HS-5 (cell line): Measurements from ENCODE around the gene LIPT2.
"Not testable (repeated sequence)": the region's sequence is repeated elsewhere in the genome, so short reads cannot be mapped to it uniquely, and the experiment has no call there.

Experiments
- DNase-seq: peaks from one replicate; pipeline ENCODE4 v3.0.0-alpha.2; 2012; ENCODE audit warnings: low read depth

Gene LIPT2

DNA sequence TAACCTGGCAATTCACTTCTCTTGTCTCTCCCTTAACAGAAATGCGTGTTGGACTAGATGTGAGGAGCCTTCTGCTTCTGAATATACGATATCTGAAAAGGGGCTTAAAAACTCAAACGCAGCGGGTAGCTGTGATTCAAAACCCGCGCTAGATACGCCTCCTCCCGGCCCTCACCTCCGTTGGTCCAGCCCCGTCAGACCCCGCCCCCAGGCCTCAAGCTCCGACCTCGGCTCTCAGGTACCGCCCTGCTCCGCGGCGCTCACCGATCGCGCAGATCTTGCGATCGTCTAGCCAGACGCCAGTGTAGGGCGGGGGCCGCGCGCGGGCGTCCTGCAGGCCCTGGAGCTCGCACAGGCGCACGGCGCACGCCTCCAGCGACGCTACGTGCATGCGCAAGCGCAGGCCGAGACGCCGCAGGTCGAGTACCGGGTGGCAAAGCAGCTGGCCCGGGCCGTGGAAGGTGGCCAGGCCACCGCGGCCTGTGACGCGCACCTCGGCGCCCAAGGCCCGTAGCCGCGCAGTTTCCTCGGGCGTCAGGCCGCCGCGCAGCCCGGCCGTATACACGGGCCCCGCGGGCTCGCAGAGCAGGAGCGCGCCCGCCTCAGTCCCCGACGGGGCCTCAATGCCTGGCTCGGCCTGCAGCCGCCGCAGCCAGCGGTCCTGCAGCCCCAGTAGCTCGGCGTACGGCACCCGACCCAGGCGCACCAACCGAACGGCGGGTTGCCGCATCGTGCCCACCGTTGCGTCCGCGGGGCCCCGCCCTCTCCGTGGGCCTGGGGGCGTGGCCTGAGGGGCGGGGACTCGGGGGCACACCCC is at the start of gene LIPT2:
TSS of gene LIPT2 (minus strand) at position 751 of the 817 bp plus-strand sequence. CDS start at position 730, 21 bp downstream.
- peak; percentile 87 for DNase-seq

GRCh38 chr11:74541466-74541865 is 47.9 kb upstream of the LIPT2 start:
- no peak for DNase-seq

DNA sequence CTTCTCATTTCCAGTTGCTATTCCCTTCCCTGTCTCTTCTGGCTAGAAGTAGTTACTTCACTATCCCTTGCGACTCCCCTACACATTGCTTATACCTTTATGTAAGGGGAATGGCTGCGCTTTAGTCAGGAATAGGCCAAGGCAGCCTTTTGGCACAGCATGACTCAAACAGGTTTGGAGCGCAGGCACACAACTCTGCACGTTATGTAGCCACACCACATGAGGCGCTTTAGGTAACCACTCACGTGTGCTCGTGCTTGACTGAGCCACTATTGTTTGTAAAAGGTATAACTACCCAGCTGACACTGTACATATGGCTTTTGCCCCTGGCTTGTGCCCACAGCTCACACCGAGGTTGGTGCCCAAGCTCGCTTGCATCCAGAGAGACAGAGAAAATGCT is 46.7 kb upstream of the LIPT2 start:
- no peak for DNase-seq

- no peak for DNase-seq
These were observed 45.2 kb upstream of the LIPT2 start for GRCh38 chr11:74538680-74539079.

- DNase-seq = no peak
These were observed 42.0 kb upstream of the LIPT2 start for GRCh38 chr11:74535371-74536160.

GRCh38 chr11:74534946-74535275 is 41.4 kb upstream of the LIPT2 start:
- not testable (repeated sequence) for DNase-seq

- DNase-seq = no peak
These were observed 40.9 kb upstream of the LIPT2 start for GRCh38 chr11:74534216-74534945.

DNA sequence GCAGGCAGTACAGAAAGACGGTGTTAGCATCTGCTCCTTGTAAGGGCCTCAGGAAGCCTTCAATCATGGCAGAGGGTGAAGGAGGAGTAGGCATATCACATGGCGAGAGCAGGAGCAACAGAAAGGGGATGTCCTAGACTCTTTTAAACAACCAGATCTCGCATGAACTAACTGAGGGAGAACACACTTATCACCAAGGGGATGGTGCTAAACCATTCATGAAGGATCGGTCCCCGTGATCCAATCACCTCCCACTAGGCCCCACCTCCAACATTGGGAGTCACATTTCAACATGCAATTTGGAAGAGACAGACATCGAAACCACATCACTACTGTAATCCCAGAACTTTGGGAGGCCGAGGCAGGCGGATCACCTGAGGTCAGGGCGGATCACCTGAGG is 39.9 kb upstream of the LIPT2 start:
- DNase-seq = no peak

- DNase-seq = no peak
These were observed 39.1 kb upstream of the LIPT2 start for GRCh38 chr11:74532501-74533246.

GRCh38 chr11:74524978-74525377 is 31.5 kb upstream of the LIPT2 start:
- DNase-seq = no peak

- no peak for DNase-seq
These were observed 31.0 kb upstream of the LIPT2 start for GRCh38 chr11:74524501-74524900.

- no peak for DNase-seq
These were observed 29.3 kb upstream of the LIPT2 start for GRCh38 chr11:74522776-74523175.

DNA sequence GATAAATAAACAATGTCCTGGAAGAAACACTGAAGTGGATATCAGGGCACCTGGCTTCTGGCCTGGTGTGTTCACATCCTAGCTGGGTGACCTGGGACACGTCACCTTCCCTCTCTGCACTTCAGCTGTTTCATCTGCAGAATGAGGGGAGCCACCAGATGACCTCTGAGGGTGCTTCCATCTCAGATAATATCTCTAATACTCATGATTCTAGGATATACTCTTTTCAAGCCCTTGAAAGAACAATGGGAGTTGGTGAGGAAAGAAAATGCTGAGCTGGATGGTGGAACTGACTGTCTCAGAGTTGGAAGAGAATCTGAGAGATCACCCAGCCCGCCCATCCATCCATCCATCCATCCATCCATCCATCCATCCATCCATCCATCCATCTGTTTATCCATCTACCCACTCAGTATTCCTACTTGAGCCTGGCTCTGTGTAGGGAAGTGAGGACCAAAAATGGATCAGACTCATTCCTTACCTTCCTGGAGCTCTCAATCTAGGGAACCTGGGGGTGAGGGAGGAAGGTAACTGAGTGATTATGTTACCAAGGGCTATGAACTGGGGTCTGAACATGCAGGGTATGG is 28.2 kb upstream of the LIPT2 start:
- no peak for DNase-seq

DNA sequence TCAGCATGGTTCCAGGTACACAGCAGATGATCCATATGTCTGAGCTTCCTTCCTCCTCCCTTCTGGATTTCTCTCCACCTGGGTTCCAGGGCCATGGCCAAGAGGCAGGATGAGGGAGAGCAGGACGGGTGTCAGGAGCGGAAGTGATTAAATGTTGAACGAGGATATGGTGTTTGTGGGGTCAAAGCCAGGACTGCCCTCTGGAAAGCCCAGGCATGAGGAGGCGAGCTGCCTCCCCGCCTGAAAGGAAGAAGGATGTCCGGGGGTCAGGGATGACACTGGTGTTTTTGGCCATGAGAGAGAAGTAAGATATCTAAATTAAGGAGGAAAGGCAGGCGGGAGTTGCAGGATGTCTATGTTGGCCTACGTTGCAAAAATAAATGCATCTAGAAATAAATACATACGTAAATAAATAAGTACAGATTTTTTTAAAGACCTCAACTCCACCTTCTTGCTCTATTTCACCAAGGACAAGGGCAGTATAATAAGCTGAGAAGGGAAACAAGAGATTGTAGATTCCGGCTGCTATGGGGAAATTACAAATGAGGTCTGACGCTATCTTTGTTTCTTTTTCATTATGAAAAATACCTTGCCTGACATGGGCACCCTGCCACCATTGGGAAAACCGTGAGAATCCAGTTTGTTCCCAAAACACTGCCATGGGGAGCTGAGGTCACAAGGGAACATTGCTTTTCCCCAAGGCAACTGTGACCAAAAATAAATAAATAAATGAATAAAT is 27.6 kb upstream of the LIPT2 start:
- no peak for DNase-seq

DNA sequence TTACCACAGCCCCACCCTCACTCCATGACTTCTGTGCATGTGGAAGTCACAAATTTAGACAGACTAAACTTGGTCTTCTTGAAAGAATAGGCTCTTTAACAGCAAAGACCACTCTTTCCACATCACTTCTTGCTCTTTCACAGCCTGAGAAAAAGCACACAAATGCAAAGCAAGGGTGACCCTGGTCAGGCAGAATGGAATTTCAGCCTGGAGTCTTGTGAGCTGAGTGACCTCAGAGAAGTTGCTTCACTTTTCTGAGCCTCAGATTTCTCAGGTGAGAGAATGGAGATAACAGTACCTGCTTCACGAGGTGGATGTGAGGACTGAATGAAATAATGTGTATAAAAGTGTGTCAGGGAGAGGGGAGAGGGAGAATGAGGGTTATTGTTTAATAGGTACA is 26.8 kb upstream of the LIPT2 start:
- no peak for DNase-seq

DNA sequence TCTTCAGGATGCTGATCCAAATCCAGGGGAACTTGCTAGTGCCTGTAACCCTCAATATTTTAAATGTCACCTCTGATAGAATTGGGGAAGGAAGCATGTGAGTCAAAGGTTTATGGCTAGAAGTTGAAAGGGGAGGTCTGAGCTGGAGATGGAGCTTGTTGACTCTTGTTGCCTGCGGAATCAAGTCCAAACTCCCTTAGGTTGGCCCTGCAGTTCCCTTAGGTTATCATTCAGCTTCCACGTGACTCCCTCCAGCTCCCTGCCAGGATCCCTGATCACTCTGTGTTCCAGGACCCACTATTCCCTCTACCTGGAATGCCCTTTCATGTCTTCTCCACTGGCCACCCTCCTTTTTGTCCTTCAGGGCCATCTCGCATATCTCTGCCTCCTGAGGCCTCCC is 26.2 kb upstream of the LIPT2 start:
- DNase-seq = no peak

GRCh38 chr11:74517592-74517991 is 24.1 kb upstream of the LIPT2 start:
- DNase-seq = not testable (repeated sequence)

DNA sequence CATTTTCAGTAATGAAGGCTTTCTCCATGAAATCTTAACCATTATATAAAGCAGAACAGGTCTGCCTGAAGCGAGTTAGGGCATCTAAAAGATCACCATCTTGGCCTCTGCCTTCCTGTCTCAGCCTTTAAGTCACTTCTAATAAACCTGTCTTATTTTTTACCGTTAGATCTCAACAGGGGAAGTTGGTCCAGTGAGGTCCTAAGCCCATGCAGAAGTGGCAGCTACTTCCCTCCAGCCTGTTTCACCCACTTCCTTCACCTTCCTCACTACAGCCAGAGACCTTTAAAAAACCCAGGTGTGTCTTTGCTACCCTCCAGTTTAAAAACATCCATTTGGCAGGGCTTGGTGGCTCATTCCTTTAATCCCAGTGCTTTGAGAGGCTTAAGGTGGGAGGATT is 14.1 kb upstream of the LIPT2 start:
- no peak for DNase-seq

DNA sequence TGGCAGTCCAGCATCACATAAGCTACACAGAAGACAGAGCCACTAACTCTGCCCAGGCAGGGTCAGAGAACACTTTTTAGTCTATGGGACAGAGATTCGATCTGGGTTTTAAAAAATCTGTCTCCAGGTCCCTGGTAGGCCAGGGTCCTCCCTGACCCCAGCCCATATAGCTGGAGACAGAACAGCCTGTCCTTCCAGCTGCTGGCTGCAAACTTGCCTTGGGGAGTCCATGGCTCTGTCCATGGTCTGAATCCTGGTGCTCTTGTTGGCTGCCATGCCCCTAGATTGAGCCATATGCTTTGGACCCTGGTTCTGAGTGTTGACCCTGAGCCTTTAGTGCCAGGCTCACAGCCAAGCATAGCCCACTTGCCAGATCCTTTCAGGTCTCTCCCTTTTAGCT is 13.3 kb upstream of the LIPT2 start:
- DNase-seq = no peak

GRCh38 chr11:74505911-74506310 is 12.4 kb upstream of the LIPT2 start:
- DNase-seq = no peak

DNA sequence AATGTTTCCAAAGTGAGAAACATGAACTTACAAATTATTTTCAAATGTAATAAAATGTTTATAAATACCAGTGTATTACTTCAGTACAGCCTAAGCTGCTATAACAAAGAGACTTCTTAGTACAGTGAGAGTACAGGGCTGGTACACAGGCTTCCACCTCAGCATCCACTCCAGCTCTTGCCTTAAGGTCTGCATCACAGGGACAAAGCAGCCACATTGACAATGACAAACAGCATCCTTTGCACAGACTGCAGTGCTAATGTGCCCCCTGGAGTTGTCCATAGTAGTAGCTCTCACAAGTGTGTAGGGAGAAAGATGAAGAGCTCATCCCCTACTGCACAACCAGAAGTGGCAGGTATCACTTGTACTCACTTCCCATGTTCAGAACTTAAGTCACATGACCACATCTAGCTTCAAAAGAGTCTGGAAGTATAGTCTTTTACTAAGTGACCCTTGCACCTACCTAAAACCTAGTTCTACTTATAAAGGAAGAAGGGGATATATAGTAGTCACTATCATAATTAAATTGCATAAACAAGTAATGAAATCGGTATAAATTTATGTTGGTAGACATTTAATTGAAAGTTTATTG is 10.7 kb upstream of the LIPT2 start:
- DNase-seq = no peak
